DMS53 (cell line): Measurements from ENCODE around the gene PDZD4.

Source experiments
- DNase-seq: peaks from one replicate; lab custom pipeline; 2025; lab: John Stamatoyannopoulos, UW

PDZD4 gene

DNA sequence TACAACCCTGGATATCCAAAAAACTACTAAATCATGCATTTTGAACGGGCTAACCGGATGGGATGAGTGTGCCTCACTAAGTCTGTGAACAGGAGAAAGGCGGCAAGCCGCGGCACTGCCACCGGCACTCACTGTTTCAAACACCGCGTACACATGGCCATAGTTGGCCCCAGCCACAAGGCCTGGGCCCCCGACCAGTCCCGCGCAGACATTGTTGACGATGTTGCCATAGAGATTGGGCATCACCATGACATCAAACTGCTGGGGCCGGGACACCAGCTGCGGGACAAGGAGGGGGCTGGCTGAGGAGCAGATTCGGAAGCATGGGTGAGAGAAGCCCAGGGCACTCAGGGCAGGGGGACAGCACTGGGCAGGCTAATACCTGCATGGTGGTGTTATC, 43.7 kb downstream of the PDZD4 start:
- DNase-seq = peak; percentile 33

DNA sequence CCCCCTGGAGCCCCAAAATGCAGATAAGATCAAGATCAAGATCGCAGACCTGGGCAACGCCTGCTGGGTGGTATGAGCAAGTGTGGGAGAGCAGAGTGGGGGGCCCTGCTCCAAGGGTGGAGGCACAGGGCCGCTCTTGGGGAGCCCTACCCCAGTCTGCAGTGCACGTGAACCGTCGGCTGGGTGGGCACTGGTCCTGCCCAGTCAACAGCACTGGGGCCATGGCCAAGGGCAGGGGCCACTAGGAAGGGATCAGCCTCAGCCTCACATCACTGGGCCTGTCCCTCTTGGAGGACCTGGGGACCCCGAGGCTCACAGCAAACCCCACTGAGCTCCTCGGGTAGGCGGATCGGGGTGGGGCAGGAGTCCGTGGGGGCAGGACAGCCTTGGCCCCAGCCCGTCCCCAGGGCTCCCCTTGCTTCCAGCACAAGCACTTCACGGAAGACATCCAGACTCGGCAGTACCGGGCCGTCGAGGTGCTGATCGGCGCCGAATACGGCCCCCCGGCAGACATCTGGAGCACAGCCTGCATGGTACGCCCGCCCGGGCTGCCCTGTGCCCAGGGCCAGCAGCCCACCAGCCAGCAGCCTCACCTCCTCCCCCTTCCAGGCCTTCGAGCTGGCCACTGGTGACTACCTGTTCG, 45.9 kb downstream of the PDZD4 start:
- DNase-seq = no peak

DNA sequence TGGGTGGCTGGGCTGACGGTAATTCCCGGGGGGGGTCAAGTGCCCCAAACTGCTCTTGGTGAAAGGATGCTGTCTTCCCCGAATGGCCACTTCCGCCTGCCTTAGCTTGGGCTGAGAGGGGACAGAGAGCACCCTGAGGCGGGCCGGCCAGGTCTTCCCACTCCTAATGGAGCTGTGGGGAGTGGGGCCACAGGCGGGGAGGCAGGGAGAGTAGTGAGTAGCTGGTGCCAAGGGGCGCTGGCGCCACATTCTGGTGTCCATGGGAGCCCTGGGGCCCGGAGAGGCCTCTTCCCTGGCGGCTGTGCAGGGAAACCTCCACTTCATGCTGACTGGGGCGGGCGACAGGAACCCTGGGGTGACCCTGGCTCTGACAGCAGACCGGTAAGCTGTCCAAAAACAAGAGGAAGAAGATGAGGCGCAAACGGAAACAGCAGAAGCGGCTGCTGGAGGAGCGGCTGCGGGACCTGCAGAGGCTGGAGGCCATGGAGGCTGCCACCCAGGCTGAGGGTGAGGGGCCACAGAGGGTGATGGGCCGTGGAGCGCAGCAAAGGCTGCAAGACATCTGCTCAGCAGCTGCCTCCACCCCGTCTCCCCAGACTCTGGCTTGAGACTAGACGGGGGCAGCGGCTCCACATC, 46.8 kb downstream of the PDZD4 start:
- no peak for DNase-seq

DNA sequence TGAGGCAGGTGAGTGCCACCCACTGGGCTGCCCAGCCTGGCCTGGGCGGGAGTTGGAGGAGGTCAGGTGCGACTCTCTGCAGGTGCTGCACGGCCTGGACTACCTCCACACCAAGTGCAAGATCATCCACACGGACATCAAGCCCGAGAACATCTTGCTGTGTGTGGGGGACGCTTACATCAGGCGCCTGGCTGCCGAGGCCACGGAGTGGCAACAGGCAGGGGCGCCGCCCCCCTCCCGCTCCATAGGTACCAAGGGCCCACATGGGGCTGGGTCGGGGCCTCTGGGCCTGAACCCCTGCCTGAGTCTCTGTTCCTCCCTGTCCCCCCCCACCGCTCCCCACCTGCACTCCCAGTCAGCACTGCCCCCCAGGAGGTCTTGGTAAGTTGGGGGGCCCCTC, 47.5 kb downstream of the PDZD4 start:
- DNase-seq = no peak

DNA sequence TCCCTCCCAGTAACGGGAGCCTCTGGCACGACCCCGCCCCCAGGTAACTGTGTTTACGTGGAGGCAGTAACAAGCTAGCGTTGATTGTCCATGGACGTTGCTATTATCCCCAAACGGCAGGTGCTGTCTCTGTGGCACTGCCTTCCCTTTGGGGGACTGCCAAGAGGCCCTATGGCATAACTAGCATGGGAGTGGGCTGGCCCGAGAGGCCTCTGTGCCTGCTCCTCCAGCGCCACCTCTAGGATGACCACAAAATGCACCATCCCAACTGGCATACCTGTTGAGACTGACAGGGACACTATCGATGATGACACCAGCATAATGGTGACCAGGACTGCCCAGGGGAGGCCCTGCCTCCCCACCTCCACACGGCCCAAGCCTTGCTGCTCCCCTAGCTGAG, 48.0 kb downstream of the PDZD4 start:
- DNase-seq = peak; percentile 91

DNA sequence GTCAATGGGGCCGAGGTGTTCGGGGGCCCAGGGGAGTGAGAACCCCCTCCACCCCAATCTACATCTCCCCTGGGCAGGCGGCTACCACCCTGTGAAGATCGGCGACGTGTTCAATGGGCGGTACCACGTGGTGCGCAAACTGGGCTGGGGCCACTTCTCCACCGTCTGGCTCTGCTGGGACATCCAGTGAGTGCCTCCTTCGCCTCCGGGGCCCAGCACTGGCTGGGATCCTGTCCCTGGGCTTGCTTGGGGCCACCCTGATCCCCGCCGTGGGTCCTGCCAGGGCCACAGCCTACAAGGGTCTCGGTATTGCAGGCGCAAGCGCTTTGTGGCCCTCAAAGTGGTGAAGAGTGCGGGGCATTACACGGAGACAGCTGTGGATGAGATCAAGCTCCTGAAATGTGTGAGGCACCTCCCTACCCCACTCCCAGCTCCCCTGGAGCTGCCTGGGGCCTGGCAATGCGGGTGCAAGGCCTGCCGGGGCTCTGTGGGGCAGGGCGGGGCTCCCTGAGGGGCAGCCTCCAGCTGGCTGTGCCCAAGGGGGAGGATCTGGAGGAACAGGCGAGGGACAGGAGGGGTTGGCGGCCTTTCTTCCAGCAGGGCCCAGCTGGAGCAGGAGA, 48.8 kb downstream of the PDZD4 start:
- peak; percentile 82 for DNase-seq

DNA sequence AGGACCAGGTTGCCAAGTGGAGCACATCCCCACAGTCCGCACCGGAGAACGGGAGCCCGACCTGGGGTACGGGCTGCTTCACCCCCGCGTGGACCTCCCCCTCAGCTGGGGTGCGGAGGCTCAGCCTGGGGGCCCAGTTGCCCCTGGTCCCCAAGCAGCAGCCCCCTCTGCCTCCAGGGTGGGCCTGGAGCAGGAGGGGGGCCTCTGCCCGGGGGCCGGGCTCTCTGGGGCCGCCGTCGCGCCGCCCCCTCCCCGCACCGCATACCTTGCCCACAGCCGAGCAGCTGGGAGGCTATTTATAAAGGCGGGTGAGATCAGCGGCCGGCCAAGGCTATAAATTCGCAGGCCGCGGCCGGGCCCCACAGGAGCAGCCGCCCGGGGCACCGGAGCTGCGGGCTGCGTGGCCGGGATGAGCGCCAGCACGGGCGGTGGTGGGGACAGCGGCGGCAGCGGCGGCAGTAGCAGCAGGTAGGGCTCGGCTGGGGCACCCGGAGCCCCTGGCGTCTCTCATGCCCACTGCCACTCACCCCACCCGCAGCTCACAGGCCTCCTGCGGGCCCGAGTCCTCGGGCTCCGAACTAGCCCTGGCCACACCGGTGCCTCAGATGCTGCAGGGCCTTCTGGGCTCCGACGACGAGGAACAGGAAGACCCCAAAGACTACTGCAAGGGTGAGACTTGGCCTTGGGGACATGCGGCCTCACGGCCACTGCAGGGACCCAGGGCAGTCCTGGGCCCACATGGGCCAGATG, 49.5 kb downstream of the PDZD4 start, which contains the start of gene SRPK3:
SRPK3 (plus strand) TSS at position 364 of the 750 bp plus-strand sequence; CDS start at position 410, 46 bp downstream.
- peak; percentile 70 for DNase-seq

DNA sequence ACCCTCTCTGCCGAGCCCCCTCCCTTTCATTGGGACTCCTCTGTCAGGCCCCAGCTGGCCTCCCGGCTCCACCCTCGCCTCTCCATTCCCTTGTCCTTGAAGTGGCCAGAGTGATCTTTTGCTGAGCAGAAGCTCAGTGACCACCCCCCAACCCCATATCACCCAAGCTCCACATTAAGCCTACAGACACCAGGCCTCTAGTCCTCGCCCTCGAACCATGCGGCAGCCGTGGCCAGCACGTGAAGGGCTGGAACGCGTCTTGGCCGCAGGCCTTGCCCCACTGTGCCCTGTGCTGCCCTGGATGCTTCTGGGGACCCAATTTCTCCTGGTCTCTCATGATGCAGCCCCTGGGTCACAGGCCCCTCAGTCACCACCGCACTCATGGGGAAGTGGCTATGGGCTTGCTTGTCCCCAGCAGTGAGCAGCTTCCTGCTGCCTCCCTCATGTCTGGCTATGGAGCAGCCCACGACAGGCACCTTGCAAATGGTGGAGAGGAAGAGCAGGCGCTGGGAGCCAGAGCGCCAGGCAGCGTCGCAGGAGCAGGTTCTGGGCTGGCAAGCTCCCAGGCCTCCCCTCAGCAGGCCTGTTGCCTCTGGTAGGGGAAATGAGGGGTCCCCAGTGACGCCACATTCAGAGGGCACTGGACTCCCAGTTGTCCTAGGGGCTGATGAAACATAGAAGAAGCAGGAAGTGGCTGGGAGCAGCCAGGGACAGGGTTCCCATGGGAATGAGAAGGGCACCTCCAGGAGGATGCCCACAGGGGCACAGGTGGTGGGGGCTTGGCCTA, 50.3 kb downstream of the PDZD4 start:
- DNase-seq = peak; percentile 50

DNA sequence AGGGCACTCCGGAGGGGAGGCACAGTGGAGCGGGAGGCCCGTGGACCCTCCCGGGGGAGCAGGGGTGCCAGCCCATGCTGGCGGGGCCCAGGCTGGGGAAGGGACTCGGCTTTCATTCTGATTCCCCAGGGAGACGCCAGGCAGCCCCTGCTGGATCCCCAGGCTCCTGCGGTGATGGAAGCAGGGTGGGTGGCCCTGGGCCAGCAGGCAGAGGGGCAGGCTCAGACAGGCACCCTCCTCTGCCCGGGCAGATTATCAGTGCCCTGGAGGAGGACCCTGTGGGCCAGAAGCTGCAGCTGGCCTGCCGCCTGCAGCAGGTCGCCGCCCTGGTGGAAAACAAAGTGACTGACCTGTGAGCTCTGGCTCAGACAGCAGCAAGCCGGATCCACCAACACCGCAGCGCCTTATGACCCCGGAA, 51.7 kb downstream of the PDZD4 start:
- DNase-seq = peak; percentile 49

DNA sequence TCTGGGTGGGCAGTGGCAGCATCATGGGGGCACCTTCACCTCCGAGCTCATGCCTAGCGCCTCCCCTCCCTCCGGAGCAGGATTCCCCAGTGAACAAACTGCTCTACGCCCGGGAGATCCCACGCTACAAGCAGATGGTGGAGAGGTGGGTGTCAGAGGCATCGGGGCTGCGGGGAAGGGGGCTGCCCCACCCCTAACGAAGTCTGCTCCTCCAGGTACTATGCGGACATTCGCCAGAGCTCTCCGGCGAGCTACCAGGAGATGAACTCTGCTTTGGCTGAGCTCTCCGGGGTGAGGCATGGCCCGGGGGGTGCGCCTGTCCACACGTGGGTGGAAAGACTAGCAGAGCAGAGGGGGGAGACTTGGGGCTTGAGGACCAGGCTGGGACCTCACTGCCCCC, 52.2 kb downstream of the PDZD4 start:
- DNase-seq = no peak

DNA sequence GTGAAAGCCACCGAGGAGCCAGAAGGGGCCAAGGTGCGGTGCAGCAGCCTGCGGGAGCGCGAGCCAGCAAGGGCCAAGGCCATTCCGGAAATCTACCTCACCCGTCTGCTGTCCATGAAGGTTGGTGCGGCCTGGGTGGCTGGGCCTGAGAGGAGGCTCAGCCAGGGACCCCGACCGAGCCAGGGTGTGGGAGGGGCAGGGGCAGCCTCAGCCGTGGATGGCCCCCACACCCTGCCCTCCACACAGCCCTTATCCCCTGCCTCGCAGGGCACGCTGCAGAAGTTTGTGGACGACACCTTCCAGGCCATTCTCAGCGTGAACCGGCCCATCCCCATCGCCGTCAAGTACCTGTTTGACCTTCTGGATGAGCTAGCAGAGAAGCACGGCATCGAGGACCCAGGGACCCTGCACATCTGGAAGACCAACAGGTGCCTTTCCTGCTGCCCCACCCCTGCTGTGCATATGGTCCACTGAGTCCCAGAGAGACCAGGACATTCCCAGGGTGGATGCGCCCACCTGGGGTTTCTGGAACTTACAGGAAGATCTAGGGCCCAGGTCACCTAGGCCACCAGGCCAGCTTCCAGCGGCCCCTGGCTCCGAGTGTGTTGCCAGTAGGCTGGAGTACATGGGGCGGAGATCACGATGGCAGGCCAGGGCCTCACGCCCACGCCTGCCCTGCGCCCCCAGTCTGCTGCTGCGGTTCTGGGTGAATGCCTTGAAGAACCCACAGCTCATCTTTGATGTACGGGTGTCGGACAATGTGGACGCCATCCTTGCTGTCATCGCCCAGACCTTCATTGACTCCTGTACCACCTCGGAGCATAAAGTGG, 52.9 kb downstream of the PDZD4 start:
- no peak for DNase-seq

DNA sequence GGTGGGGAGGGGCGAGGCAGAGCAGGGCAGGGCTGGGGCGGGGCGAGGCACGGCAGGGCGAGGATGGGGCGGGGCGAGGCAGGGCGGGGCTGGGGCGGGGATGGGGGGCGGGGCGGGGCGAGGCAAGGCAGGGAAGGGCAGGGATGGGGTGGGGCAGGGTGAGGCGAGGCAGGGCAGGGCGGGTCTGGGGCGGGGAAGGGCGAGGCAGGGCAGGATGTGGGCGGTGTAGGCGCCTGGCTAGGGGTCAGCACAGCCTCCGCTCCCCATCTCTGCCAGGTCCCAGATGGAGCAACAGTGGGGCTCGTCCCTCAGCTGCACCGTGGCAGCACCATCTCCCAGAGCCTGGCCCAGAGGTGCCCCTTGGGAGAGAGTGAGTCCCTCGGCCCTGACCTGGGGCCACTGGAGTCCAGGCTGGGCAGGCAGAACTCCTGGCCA, 53.7 kb downstream of the PDZD4 start:
- no peak for DNase-seq

DNA sequence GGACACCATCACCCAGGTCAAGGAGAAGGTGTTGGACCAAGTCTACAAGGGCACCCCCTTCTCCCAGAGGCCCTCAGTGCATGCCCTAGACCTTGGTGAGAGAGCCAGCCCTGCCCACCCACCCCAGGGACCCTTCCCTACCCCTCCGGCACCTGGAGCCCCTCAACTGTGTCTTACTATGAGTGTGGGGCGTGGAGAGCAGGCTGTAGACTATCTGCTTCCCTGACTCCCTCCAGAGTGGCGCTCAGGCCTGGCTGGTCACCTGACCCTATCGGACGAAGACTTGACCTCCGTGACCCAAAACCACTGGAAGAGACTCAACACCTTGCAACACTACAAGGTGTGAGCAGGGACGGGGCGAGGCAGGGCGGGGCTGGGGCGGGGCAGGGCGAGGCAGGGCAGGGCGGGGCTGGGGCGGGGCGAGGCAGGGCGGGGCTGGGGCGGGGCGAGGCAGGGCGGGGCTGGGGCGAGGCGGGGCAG, 54.2 kb downstream of the PDZD4 start:
- no peak for DNase-seq

DNA sequence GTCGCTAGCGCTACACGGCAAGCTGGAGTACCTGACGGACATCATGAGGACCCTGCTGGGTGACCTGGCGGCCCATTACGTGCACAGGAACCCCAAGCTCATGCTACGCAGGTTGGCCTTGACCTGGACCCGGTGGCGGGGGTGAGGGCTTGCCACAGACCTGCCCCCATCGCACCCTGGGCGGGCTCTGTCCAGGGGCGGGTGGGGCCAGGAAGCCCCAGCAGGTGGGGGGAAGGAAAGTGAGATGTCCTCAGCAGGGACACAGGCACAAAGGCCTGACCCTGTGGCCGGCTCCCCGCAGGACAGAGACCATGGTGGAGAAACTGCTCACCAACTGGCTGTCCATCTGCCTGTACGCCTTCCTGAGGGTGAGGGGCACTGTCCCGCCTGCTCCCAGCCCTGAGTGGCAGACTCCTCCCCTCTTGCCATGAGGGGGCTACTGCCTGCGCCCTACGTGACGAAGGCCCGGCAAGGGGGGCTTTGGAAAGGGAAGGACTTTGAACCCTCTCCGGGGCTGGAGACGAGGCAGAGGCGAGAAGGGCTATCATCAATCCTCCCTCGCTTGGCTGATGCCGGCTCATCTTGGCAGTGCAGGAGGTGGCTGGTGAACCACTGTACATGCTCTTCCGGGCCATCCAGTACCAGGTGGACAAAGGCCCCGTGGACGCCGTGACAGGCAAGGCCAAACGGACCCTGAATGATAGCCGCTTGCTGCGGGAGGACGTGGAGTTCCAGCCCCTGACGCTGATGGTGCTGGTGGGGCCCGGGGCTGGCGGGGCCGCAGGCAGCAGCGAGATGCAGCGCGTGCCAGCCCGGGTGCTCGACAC, 54.8 kb downstream of the PDZD4 start:
- DNase-seq = no peak

DNA sequence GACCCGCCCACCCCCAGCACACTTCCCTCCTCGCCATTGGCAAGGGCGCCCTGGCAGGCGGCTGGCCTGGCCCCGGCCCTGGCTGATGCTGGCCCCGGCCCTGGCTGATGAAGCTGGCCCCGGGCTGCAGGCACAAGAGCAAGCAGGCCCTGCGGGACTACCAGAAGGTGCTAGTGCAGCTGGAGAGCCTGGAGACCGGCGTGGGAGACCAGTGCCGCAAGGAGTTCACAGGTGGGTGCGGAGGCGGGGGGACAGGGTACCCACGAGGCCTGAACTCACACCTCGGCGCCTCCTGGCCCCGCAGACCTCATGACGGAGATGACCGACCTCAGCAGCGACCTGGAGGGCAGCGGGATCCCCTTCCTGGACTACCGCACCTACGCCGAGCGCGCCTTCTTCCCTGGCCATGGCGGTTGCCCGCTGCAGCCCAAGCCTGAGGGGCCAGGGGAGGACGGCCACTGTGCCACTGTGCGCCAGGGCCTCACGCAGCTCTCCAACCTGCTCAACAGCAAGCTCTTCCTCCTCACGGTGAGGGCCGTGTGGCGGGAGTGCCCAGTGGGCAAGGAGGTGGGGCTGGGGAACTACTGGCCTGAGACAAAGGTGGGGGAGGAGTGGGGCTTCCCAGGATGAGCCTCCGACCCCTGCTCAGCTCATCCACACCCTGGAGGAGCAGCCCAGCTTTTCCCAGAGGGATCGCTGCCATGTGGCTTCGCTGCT, 55.6 kb downstream of the PDZD4 start:
- DNase-seq = no peak

DNA sequence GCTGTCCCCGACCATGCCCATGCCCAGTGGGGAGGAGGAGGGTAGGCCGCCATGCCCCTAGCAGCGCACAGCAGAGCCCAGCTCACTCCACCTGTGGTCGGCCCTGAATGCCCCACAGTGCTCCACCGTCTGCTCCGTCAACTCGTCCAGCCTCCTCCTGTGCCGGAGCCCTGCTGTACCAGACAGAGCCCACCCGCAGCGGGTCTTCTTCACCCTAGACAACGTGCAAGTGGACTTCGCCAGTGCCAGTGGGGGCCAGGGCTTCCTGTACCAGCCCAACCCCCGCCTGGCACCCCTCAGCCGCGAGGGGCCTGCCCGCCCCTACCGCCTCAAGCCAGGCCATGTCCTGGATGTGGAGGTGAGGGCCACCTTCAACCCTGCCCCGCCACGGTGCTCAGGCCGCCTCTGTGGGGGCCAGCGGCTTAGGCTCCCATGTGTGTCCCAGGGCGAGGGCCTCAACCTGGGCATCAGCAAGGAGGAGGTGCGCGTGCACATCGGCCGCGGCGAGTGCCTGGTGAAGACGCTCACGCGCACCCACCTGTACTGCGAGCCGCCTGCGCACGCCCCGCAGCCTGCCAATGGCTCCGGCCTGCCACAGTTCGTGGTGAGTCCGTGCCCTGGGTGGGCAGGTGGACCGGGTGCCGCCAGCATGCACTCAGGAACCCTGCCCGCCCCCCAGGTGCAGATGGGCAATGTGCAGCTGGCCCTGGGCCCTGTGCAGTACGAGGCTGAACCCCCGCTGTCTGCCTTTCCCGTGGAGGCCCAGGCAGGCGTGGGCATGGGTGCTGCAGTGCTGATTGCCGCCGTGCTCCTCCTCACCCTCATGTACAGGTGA, 56.4 kb downstream of the PDZD4 start:
- DNase-seq = no peak

DNA sequence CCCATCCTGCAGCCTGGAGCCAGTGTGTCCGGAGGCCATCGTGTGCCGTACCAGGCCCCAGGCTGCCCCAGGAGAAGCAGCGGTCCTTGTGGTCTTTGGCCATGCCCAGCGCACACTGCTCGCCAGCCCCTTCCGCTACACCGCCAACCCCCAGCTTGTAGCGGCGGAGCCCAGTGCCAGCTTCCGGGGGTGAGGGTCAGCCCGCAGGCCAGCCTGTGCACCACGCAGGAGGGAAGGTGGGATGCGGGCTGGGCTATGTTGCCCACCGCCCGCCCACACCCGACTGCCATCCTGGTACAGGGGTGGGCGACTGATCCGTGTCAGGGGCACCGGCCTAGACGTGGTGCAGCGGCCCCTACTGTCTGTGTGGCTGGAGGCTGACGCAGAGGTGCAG, 57.1 kb downstream of the PDZD4 start:
- DNase-seq = no peak
